Amygdala (tissue), 56 donors: ENCODE measurements around the gene CAMK2D.
"Not testable (repeated sequence)": the region's sequence is repeated elsewhere in the genome, so short reads cannot be mapped to it uniquely, and the experiment has no call there.

ENCODE experiments used
- DNase-seq, 56 donors: peaks; one replicate each; lab custom pipeline; 2025; lab: John Stamatoyannopoulos, UW

Gene CAMK2D

GRCh38 chr4:113733685-113734084 lies 27.9 kb downstream of the CAMK2D start:
- no peak for DNase-seq

GRCh38 chr4:113732967-113733527 lies 28.5 kb downstream of the CAMK2D start:
- no peak for DNase-seq

DNA sequence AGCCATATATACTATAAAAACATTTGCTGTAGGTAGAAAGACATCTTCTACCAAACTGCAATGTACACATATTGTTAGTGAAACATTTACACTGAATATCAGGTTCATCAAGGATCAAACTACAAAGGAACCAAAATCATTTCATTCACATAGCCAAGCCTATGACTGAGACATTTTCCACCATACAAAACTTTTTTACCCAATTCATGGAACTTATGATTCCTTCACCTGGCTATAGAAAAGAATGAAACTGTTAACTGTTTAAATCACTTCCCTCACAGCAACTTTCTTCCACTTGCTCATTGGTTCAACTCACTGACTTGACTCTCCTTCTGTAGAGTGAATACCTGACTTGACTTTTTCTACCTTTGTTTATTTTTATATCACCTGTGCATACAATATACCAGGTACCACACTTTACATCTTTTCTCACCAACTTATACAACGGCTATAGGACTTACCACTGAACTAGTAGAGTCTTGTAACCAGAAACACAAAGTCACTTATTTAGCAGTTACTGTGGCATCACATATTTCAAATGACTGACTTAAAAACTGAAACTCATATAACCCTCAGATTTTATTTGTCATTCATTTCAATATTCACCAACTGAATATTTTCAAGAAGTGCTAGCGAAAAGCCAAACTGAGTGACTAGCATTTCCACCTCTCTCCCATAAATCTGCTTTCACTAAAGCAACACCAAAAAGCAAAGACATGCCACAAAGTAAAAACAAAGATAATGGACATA lies 30.9 kb downstream of the CAMK2D start:
- DNase-seq: no peak

DNA sequence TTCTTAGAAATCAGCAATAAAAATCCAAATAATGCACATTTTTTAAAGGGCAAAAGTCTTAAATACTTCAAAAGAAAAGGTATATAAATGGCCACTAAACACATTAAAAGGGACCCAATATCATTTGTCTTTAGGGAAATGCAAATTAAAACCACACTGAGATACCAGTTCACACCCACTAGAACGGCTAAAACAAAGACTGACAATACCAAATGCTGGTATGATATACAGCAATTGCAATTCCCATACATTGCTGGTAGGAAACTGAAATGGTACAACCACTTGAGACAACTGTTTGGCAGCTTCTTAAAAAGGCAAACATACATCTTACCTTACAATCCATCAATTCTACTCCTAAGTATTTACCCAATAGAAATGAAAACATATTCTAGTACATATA lies 33.7 kb downstream of the CAMK2D start:
- no peak for DNase-seq

GRCh38 chr4:113725963-113726362 lies 35.6 kb downstream of the CAMK2D start:
- no peak for DNase-seq

DNA sequence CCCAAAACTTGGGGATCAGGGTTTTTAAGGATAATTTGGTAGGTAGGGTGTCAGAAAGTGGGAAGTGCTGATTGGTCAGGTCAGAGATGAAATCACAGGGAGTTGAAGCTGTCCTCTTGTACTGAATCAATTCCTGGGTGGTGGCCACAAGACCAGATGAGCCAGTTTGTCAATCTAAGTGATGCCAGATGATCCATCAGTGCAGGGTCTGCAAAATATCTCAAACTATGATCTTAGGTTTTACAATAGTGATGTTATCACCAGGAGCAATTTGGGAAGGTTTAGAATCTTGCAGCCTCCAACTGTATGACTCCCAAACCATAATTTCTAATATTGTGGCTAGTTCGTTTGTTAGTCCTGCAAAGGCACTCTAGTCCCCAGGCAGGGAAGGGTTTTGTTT lies 43.3 kb downstream of the CAMK2D start:
- DNase-seq: no peak

GRCh38 chr4:113711883-113712662 lies 49.5 kb downstream of the CAMK2D start:
- no peak for DNase-seq

DNA sequence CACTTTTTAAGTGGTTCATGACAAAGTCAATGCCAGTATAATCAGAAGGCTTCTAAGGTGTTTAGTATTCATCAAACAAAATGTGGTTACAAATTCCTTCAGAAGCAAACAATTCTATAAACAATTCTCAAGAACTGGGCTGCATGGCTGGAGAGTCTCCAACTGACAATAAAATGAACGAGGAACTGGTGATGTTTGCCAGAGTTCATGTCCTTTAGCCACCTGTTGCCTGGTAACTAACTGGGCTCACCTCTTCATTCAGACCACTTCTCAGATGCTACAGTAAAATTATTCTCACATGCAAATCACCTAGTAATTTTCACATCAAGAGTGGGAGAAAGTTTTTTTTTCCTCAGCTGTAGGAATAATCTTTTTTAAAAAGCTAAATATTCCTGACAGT lies 53.3 kb downstream of the CAMK2D start:
- DNase-seq: no peak

DNA sequence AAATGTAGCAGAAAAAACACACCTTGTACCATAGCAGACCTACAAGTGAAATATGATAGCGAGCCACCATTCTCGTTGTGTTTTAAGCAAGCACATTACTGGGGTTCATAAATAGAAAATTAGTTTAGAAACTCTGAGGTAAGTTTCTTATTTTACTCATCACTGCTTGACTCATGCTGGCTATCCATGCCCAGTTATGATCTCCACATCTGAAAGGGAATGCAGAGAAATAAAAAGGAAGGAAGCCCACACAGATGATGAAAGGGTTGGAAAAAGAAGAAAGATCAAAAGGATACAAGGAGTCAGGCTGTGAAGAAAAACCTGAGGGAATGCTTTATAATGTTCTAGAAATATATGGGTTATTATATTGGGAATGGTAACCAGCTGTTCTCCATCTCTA lies 54.5 kb downstream of the CAMK2D start:
- no peak for DNase-seq

DNA sequence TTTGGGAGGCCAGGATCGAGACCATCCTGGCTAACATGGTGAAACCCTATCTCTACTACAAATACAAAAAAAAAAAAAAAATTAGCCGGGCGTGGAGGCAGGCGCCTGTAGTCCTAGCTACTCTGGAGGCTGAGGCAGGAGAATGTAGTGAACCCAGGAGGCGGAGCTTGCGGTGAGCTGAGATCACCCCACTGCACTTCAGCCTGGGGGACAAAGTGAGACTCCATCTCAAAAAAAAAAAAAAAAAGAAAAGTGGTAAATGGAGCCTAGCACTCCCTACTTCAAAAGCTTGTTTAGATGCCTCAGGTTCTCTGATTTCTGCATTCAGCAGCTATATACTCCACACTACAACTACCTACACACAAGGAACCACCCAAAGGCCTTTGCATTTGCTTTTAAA lies 56.4 kb downstream of the CAMK2D start:
- not testable (repeated sequence) for DNase-seq

DNA sequence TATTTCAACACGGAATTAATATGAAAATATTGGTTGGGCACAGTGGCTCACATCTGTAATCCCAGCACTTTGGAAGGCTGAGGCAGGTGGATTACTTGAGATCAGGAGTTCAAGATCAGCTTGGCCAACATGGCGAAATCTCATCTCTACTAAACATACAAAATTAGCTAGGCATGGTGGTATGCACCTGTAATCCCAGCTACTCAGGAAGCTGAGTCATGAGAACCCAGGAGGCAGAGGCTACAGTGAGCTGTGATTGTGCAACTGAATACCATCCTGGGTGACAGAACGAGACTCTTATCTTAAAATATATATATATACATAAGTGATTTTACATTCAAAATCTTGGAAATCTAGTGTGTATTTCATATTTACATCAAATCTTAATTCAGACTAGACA lies 58.9 kb downstream of the CAMK2D start:
- DNase-seq: not testable (repeated sequence)

GRCh38 chr4:113701169-113701568 lies 60.4 kb downstream of the CAMK2D start:
- no peak for DNase-seq

- no peak for DNase-seq
These were observed 60.9 kb downstream of the CAMK2D start for GRCh38 chr4:113700602-113701150.

- no peak for DNase-seq
These were observed 61.8 kb downstream of the CAMK2D start for GRCh38 chr4:113699772-113700171.

DNA sequence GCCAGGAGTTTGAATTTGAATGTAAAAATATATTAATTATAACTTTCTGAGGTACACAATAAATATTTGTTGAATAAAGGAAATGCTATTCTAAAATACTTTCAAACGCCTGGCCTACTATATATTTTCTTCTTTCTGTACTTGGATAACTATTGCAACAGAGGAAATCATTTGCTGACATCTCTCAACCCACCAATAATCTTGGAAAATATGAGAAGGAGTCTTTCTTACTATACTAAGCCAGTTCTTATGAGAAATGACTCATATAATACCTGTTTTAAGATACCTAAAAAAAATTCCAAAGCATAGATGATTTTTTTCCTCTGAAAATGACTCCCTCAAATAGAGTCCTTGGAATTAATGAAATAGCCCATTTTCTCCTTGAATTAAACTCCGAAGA lies 64.1 kb downstream of the CAMK2D start:
- no peak for DNase-seq

- DNase-seq: no peak
These were observed 66.0 kb downstream of the CAMK2D start for GRCh38 chr4:113695328-113696169.

- DNase-seq: no peak
These were observed 67.5 kb downstream of the CAMK2D start for GRCh38 chr4:113694008-113694407.

DNA sequence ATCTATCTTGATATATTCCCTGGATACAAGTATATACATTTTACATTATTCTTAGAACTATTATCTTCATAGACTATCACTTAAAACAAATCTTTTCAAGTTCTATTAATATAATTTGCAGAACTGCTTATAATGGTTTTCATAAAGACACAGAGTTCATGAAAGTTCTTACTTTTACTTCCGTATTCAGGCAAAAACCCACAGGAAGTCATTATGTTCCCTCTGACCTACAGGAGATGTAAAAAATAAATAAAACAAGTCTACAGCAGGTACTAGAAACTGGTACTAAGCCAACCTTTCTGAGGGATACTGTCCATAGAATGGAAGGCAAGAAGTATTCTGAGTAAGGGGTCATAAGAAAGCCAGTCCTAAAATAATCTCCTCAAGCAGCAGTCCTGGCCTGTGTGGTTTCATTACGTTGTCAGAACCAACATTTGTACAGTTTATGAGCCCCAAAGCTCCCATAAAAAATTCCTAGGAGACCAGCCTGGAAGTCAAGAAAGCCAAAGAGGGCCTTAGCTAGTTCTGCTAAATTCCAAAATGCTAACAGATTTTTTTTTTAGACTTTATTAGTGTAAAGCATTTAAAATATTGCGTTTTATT lies 68.6 kb downstream of the CAMK2D start:
- no peak for DNase-seq

DNA sequence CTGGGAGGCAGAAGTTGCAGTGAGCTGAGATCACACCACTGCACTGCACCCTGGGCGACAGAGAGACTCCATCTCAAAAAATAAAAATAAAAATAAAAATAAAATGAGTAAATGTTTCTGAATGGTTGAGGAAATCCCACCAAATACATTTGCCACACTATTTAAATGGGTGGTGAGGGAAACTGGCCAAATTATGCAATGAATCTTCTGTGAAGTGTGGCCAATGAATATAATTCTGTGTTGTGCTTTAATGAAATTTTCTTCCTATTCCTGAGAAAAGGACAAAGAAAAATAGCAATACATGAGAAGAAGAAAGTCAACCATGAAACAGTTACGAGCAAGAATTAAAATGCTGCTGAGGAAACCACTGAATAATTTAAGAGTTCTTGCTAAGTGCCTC lies 69.9 kb downstream of the CAMK2D start:
- no peak for DNase-seq

- DNase-seq: no peak
These were observed 72.1 kb downstream of the CAMK2D start for GRCh38 chr4:113689394-113689793.
